Activated T-cell treated with anti-CD3 and anti-CD28 coated beads for 48 hours (primary cell): Measurements from ENCODE around the gene TTPAL.
"Not testable (repeated sequence)": the region's sequence is repeated elsewhere in the genome, so short reads cannot be mapped to it uniquely, and the experiment has no call there.

ENCODE experiments used
- DNase-seq: peaks from one replicate; pipeline ENCODE4 v3.0.0-alpha.2; 2020; ENCODE audit warnings: low read depth

The TTPAL gene

DNA sequence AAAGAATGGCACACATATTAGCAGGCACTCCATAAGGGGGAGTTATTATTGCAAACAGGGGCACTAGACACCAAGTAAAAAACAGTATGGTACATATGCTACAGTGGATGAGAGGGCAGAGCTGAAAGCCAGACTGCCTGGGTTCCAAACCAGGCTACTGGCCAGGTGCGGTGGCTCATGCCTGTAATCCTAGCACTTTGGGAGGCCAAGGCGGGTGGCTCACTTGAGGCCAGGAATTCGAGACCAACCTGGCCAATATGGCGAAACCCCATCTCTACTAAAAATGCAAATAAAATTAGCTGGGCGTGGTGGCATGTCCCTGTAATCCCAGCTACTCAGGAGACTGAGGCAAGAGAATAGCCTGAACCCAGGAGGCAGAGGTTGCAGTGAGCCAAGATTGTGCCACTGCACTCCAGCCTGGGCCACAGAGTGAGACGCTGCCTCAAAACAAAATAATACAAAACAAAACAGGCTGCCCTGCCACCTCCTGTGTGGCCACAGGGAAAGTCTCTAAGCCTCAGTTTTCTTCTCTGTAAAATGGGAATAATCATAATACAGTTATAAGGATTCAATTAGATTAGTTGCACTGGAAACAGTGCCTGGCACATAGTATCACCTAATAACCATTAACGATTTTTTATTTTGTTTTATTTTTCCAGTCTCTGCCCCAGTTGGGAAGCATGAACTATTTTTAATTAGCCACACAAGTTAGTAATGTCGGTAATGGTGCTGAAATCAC lies 7.5 kb upstream of the TTPAL start:
- DNase-seq: no peak

DNA sequence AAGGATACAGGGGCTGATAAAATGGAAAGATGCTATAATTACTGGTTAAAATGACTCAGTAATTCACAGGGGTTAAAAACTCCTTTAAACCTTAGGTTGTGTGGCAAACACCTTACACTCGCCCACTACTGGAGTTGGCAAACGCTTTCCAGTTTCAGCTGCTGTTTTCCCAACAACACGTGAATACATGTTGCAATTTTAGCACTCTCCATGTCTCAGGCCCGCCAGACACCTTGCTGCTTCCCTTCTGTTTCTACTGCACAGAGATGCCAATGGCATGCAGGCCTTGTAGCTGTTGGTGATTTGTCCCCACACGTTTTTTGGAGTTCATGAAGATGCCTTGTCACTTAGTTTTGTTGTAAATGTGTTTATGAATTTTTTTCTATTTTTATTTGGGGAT lies 5.3 kb upstream of the TTPAL start:
- no peak for DNase-seq

DNA sequence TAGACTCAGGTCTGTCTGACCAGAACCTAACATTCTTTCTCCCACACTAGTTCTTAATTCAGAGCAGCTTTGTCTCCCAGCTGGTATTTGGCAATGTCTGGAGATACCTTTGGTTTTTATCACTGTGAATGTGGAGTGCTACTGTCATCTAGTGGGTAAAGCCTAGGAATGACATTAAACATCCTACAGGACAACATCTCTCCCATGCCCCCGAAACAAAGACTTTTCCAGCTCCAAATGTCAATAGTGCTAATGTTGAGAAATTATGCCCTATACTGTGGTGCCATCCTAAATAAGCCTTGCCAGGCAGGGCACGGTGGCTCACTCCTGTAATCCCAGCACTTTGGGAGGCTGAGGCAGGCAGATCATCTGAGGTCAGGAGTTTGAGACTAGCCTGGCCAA lies 4.2 kb upstream of the TTPAL start:
- no peak for DNase-seq

DNA sequence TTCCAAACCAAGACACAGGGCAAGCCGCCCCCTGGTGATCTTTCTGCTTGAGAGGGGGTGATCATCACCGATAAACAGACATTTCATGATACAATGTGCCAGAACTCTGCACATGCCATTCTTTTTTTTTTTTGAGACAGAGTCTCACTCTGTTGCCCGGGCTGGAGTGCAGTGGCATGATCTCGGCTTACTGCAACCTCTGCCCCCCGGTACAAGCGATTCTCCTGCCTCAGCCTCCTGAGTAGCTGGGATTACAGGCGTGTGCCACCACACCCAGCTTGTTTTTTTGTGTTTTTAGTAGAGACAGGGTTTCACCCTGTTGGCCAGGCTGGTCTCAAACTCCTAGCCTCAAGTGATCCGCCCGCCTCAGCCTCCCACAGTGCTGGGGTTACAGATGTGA lies 3.4 kb upstream of the TTPAL start:
- DNase-seq: not testable (repeated sequence)

DNA sequence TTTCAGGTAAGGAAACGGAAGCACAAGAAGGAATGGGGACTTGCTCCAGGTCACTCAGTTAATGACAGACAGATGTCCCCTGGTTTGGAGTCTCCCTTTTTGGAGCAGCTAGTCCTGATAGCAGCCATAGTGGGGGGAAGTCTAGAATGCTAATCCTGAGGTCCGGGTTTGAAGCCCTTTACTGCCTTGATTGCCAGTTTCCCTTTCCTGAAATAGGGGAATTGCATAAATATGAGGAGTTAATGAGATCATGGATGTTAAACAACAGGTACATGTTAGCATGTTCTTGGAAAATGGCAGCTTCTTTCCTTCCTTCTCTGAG lies 341 bp upstream of the TTPAL start:
- DNase-seq: no peak

DNA sequence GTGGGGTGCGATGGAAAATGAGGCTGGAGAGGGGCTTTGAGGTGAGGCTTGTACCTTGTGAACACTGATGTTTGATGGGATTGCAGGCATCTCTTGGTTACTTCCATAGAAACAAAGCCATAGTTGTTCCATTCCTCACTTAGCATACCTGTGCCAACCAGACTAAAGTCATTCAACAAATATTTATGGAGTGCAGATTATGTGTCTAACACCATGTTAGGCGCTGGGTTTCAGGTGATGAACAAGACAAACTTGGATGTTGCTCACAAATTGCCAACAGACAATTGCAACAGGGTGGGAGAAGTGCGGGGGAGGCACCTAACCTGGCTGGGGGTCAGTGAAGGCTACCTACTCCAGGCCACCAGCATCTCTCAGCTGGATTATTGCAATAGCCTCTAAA lies 1.5 kb downstream of the TTPAL start:
- no peak for DNase-seq

DNA sequence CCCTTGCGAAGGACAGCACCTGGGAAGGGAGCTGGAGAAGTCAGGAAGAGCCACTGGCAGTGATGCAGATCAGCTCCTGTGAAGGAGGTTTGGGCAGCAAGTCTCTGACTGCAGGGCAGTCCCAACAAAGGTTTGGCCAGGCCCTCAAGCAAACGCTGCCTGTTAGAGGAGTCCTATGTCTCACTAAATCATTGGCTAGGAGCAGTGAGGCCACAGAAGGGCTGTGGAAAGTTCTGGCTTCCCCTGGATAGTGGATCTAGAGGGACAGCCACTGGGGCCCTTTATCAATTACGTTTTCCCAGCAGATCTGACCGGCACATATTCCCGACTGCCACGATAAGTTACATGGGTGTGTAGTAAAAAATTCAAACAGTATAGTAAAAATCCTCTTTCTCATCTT lies 2.5 kb downstream of the TTPAL start:
- no peak for DNase-seq

DNA sequence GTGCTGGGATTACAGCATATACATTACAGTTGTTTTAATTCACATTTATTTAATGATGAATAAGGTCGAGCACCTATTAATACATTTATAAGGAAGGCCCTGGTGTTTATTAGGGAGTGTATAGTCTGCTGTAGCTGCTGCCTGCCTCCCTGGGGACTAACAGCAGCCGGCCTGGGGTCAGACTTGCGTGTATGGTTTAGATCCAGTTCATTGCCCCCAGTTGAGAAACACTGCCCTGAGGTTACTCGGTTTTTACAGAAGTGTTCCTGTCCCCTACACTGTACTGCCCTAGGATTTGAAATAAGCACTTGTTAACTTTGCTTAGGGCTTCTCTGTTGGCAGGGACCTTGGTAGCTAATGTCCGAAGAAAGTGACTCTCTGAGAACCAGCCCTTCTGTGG lies 4.0 kb downstream of the TTPAL start:
- no peak for DNase-seq

DNA sequence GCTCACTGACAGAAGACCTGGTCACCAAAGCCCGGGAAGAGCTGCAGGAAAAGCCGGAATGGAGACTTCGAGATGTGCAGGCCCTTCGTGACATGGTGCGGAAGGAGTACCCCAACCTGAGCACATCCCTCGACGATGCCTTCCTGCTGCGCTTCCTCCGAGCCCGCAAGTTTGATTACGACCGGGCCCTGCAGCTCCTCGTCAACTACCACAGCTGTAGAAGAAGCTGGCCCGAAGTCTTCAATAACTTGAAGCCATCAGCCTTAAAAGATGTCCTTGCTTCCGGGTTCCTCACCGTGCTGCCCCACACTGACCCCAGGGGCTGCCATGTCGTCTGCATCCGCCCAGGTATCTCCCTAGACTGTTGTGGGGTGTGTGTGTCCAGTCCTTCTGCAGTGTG lies 4.4 kb downstream of the TTPAL start:
- DNase-seq: no peak

DNA sequence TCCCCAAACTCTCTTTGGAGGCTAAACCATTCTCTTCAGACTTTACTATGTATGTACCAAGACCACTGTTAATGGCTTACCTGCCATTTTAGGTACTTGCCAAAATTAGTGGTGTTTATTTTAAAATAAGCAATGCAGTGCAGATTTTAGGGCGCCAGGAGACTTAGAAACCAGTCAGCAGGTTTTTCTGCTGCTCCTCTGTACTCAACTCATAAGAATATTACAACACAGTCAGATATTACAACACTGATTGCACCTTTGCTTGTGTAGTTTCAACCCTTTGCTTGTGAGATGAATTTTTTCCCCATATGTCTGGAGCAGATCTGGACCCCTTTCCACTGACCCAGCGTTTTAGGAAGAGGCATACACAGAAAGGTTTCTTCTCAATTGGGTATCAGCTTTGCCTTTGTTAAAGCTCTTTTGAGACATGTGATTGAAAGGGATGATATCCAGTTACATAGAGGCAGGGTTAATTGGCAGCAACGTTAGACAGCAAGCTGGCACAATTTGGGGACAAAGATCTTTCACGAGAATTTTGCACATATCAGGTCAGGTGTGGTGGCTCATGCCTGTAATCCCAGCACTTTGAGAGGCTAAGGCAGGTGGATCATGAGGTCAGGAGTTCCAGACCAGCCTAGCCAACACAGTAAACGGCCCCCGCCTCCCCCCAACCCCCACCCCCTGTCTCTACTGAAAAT lies 6.2 kb downstream of the TTPAL start:
- DNase-seq: no peak

DNA sequence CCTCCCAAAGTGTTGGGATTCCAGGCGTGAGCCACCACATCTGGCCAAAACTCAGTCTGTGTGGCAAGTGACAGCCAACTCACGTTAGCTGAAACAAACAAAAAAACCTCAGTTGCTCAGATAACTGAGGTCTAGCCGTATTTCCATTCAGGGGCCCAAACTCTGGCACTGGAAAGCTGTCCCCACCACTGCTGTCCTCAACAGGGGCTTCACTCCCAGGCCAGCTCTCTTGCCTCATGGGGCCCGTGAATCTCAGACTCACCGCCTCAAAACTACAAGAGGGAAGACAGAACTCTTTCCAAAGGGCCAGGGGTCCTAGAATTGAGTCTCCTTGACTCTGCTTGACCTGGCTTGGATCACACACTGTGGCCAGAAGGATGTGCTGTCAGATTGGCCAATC lies 7.4 kb downstream of the TTPAL start:
- no peak for DNase-seq

DNA sequence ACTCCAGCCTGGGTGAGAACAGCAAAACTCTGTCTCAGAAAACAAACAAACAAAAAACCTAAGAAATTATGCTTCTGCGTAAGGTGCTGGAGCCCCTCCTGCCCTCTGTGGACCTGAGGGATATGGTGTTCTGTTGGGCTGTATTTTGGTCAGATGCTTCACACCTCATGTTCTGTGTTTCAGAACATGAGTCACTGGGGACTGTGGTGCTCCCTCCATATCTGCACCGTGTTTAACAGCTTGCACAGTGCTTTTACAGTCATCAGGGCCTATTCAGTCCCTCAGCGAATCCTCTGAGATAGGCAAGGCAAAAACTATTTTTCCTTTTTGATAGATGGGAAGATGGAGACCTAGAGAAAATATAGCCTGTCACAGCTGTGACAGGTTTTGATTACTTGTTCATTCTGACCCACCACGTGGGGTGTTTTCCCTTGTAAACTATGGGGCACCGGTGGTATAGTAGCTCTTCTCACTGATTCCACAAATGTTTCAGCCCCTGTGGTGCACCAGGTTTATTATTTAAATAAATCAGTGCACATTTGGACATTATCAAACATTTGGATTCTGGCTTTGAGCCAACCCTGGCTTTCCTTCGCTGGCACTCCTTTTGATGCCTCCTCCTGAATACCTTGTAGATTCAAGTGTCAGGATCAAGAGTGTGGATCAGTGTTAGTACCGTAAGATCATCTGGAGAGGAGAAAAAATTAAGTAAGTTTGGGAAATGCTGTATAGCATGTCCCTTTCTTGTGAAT lies 9.6 kb downstream of the TTPAL start:
- no peak for DNase-seq

DNA sequence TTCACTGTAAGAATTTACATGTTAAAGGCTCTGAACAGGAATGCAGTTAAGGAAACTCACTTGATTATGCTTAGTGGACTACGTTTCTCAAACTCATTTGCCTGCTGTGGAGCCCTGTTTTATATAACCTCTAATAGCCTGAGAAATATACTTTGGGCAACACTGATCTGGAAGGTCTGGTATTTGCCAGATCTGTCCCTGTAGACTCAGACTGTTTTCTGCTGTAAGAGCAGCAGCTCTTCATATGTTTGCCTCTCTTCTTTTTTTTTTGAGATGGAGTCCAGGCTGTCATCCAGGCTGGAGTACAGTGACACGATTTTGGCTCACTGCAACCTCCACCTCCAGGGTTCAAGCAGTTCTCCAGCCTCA lies 10.1 kb downstream of the TTPAL start:
- DNase-seq: no peak

DNA sequence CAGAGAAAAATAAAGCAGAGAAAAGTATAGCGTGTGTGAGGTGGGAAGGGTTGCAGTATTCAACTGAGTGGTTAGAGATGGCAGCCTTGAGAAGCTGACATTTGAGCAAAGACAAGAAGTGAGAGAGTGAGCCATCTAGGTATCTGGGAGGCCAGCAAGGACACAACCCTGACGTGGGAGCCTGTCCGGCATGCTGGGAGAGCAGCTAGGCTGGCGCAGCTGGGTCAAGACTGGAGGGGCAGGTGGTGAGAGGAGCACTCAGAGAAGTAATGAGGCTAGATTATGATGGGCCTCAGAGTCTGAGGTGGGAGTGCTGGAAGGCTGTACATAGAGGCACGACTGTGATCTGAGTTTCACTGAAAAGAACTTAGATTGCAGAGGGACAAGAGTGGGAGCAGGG lies 12.9 kb downstream of the TTPAL start:
- no peak for DNase-seq

DNA sequence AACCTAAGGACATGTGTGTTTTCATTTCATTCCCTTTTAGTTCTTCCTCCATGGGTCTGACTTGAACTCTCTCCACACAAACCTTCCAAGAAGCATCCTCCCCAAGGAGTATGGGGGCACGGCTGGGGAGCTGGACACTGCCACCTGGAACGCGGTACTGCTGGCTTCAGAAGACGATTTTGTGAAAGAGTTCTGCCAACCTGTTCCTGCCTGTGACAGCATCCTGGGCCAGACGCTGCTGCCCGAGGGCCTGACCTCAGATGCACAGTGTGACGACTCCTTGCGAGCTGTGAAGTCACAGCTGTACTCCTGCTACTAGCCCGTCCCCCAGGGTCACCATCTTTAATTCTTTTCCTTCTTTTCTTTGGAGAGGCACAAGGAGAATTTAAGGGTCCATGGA lies 13.5 kb downstream of the TTPAL start:
- DNase-seq: no peak

DNA sequence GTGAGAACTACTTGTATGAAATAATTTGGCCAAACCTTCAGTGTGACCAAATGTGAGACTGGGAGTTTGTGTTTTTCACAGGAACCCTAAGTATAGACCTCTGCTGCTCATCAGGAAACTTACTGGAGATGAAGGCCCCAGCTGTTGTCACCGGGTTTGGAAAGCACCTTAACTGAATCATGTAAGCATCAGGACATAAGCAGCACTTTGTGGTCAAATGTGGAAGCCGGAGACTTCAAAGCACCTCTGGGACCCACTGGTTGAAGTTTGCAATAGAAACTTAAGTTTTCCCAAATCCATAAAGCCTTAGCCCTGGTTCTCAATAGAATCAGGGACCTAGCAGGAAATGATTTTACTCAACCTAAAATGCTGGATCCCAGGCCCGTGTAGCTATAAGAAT lies 14.3 kb downstream of the TTPAL start:
- DNase-seq: no peak

DNA sequence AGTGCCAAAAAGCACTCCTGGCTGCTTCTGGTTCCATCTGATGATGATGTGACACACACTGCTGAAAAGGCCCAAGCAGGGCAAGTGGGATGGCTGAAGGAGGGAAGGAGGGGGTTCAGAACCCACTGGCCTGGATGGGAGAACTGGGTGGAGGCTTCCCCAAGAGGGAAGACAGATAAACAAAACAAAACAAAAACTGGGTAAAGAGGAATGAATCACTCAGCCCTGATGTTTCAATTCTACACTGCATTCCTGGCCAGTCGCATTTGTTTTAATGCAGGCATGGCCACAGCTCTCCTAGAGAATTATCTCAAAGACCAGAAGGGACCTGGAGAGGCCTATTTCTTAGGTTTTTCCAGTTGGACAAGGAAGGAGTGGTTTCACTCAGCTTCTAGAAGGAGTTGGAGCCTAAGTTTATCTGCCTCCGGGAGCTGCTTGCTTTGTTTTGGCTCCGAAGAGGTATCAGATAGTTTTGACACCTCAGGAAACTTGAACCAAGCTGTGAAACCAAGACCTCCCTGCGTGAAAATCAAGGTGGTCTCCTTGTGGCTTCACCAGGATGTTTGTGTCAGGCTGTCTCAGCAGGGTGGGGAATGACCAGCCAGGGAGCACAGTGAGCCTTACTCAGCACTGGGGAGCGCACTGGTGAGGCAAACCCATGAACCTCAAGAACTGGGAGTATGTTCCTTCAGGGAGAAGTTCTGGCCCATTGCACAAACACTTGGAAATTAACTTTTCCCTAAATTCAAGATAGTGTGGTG lies 16.1 kb downstream of the TTPAL start:
- no peak for DNase-seq

DNA sequence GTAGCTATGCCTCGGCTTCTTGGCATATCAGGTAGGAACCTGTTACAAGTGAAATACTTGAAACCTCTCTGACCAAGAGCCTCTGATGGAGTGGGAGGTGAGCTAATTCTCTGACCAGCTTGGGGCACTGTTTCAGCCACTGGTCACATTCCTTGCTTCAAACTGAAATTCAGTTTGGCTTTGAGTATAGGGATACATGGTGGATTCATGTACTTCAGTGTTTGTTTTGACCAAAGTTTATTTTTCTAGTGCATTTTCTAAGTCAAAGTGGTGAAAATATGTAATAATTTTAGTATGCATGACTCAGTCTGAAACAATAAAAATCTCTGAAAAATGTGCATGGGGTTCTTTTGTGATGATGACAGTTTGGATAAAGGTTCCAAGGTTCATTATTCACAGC lies 18.6 kb downstream of the TTPAL start:
- no peak for DNase-seq

DNA sequence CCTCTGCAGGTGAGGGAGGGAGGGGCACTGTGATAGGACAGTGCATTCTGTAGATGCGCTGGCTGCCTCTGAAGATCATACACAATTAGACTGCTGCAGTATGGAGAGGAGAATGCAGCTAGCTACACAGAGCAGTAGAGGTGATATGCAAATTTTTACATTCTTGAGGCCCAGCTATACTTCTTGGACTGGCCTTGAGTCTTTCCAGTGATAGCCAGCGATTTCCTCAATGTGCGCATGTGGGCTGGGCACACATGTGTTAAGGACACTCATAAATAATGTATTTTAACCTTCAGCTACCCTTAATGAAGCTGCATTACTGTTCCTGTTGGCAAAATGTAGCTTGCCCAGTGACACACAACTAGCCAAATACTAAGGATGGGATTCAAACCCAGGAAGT lies 19.0 kb downstream of the TTPAL start:
- no peak for DNase-seq

DNA sequence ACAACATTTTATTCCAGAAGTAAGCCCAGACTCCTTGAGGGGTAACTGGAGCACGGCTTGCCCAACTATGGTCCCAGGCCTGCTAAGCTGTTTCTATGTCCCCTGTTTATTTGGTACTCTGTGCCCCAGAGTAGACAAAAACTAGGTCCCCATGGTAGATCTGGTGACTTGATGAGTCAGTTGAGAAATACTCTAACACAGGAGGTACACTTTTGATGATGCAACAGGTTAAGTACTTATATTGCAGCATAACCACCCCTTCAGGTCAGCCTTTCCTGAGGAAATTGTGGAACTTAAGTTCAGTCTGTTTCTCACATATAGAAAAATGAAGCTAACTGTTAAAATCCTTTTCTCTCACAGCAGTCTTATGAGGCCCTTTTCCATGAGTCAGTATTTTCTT lies 19.6 kb downstream of the TTPAL start:
- DNase-seq: no peak

DNA sequence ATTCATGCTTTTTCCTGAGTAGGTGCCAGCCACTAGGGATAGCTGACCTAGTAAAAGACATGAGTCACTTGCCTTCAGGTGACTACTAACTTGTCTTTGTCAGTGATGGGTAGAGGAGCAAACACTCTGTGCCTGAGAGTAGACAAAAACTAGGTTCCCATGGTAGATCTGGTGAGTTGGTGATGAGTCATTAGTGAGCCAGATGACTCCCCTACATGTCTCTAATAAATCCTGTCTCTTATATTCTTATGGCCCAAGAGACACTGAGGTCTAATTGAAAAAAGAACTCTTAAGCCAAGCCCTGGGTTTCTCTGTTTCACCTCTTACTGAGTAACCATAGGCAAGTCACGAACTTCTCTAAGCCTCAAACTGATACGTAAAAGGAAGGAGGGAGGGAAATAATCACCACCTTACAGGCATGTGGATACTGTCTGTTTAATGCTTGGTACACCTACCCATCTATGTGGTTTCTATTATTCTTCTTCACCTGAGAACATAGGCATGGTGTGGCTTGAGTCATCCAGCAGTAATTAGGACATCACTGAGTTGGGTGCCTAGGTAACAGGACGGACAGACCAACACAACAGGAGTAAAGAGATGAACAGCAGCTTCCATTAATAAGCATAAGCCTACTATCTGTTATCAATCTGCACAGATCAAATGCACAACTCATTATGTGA lies 20.3 kb downstream of the TTPAL start:
- DNase-seq: no peak

DNA sequence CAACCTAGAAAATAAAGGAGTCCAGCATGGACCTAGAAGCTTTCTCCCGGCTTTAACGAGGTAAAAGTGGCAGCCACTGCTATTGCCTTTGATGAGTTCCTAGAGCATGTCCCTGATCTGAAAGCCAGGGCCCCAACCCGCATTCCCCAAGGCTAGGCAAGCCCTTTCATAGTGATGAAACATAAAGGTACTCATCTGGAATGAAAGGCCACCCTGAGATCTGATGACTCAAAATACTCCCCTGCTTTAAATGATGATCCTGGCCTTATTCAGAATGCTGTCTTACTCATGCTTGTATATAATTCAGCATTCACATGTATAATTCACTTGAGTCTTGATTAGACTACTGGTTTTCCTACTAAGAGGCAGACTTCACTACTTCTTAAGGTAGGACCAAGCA lies 21.3 kb downstream of the TTPAL start:
- DNase-seq: peak; percentile 42
